ENCODE data around the gene DBNDD1.

Gene DBNDD1

DNA sequence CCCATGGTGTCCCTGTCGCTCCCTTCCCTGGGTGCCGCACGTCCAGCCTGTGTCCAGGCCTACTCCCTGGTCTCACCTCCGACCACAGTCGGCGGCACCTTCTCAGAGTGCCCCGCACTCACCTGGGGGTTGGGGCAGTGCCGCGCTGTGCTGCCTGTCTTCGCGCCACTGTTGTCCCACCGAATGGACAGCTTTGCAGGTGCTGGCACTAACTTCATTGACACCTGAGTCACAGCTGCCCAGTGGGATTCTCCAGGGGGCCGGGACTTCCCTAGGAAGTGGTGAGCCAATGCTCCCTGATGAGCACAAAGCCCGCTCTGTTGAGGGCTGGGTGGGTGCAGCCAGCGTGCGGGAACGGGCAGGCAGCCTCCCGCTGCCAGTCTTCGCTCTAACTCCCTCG is 24.3 kb upstream of the DBNDD1 start:
- Histone ChIP-seq H3K4me3 (ENCODE audit: severe bottlenecking) (no peak overlapping the region), H3K4me1 (ENCODE audit: insufficient read depth, poor library complexity, severe bottlenecking) (peaks cover 19% of the 10 kb centered on the region), H3K27ac (ENCODE audit: poor library complexity, severe bottlenecking) (peak overlapping the region; percentile 10), H3K27me3 (ENCODE audit: insufficient read depth, poor library complexity, severe bottlenecking) (no peaks in the 10 kb centered on the region), H3K9me3 (ENCODE audit: severe bottlenecking) (no peaks in the 10 kb centered on the region), H3K36me3 (ENCODE audit: low read depth) (peaks cover 18% of the 10 kb centered on the region)
- ATAC-seq (ENCODE audit: low read depth) (no peak), DNase-seq (ENCODE audit: low spot score) (no peak)
- TF ChIP-seq, protein P1, sequence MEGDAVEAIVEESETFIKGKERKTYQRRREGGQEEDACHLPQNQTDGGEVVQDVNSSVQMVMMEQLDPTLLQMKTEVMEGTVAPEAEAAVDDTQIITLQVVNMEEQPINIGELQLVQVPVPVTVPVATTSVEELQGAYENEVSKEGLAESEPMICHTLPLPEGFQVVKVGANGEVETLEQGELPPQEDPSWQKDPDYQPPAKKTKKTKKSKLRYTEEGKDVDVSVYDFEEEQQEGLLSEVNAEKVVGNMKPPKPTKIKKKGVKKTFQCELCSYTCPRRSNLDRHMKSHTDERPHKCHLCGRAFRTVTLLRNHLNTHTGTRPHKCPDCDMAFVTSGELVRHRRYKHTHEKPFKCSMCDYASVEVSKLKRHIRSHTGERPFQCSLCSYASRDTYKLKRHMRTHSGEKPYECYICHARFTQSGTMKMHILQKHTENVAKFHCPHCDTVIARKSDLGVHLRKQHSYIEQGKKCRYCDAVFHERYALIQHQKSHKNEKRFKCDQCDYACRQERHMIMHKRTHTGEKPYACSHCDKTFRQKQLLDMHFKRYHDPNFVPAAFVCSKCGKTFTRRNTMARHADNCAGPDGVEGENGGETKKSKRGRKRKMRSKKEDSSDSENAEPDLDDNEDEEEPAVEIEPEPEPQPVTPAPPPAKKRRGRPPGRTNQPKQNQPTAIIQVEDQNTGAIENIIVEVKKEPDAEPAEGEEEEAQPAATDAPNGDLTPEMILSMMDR (IDR thresholded peaks at IDR 0.05; ENCODE audit: poor library complexity, severe bottlenecking) = no peak

DNA sequence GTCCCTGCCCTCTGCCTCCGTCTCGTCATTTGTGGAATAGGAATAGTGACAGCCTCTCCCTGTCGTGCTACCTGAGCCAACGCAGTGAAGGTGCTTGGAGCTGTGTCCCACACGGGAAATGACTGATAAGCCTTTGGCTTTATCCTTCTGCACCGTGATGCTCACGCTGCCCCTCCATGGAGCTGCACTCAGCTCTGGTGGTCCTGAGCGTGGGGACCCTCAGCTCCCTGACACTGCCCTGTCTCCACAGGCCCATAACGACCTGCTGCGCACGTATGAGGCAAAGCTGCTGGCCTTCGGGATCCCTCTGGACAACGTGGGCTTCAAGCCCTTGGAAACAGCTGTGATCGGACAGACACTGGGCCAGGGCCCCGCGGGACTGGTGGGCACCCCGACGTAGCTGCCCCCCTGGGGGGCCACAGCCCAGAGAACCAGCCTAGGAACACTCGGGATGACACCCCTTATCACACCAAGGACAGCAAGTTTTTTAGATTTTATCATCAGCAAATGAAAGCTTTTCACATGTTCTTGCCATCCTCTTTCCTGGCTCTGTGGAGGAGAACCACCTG is 23.8 kb upstream of the DBNDD1 start:
- no peaks in the 10 kb centered on the region for H3K9me3 ChIP-seq (ENCODE audit: severe bottlenecking)
- H3K4me3 ChIP-seq (ENCODE audit: severe bottlenecking) = no peak overlapping the region
- peaks cover 19% of the 10 kb centered on the region for H3K4me1 ChIP-seq (ENCODE audit: insufficient read depth, poor library complexity, severe bottlenecking)
- peaks cover 23% of the 10 kb centered on the region for H3K36me3 ChIP-seq (ENCODE audit: low read depth)
- DNase-seq (ENCODE audit: low spot score) (no peak), ATAC-seq (ENCODE audit: low read depth) (no peak)
- H3K27ac ChIP-seq (ENCODE audit: poor library complexity, severe bottlenecking) = no peak overlapping the region
- no peaks in the 10 kb centered on the region for H3K27me3 ChIP-seq (ENCODE audit: insufficient read depth, poor library complexity, severe bottlenecking)
- TF ChIP-seq, protein P1 (IDR thresholded peaks at IDR 0.05; ENCODE audit: poor library complexity, severe bottlenecking) = no peak

DNA sequence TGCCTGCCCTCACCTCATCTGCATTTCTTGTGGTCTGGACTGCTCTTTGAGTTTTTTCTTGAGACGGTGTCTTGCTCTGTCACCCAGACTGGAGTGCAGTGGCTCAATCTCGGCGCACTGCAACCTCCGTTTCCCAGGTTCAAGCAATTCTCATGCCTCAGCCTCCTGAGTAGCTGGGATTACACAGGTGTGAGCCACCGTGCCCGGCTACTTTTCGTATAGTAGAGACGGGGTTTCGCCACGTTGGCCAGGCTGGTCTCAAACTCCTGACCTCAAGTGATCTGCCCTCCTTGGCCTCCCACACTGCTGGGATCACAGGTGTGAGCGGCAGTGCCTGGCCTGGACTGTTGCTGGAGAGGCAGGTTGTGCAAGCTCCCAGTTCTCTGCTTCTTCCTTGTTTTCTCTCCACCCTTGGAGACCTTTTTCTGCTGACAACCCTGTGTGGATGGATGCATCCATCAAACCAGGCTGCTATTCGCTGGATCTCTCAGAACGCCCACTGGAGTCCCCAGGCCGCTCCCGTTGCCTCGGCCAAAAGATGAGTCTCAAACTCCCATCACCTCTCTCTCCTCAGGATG is 22.7 kb upstream of the DBNDD1 start:
- TF ChIP-seq, protein P1 (IDR thresholded peaks at IDR 0.05; ENCODE audit: poor library complexity, severe bottlenecking) = no peak
- H3K27ac ChIP-seq (ENCODE audit: poor library complexity, severe bottlenecking) = no peak overlapping the region
- H3K36me3 ChIP-seq (ENCODE audit: low read depth) = peaks cover 30% of the 10 kb centered on the region
- ATAC-seq (ENCODE audit: low read depth) = no peak
- H3K27me3 ChIP-seq (ENCODE audit: insufficient read depth, poor library complexity, severe bottlenecking) = no peaks in the 10 kb centered on the region
- no peak overlapping the region for H3K4me3 ChIP-seq (ENCODE audit: severe bottlenecking)
- no peaks in the 10 kb centered on the region for H3K9me3 ChIP-seq (ENCODE audit: severe bottlenecking)
- no peak for DNase-seq (ENCODE audit: low spot score)
- H3K4me1 ChIP-seq (ENCODE audit: insufficient read depth, poor library complexity, severe bottlenecking) = peaks cover 14% of the 10 kb centered on the region

DNA sequence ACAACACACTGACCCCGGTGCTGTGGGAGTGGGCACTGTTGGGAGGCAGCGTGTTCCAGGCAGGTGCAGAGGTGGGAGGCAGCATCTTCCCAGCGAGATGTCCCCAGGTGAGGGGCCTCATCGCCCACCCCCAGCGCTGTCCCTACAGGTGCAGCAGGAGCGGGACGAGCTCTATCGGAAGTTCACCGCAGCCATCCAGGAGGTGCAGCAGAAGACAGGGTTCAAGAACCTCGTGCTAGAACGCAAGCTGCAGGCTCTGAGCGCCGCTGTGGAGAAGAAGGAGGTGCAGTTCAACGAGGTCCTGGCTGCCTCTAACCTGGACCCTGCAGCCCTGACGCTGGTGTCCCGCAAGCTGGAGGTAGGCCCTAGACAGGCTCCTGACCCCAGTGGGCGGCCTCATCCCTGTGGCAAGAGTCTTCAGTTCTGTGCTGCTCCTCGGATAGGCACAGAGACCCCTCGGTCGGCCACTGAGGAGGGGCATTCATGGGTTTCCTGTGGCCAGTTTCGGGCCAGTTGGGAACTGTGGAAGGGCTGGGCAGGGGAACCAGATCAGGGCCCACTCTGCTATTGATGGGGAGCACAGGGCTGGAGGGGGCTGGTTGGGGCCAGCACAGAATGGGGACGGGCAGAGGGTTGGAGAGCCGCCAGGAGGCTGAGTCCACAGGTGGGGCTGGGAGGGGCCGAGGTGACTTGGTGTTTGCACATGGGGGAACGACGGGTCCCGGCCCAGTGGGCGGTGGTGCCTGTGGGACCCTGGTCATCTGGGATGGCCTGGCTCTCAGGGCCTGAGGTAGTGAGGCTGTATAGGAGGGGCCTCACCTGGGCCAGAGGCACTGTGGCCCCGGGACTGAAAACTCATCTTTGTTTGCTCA is 21.1 kb upstream of the DBNDD1 start:
- no peak for ATAC-seq (ENCODE audit: low read depth)
- H3K4me3 ChIP-seq (ENCODE audit: severe bottlenecking) = no peak overlapping the region
- no peaks in the 10 kb centered on the region for H3K9me3 ChIP-seq (ENCODE audit: severe bottlenecking)
- H3K27ac ChIP-seq (ENCODE audit: poor library complexity, severe bottlenecking) = no peak overlapping the region
- H3K27me3 ChIP-seq (ENCODE audit: insufficient read depth, poor library complexity, severe bottlenecking) = no peaks in the 10 kb centered on the region
- H3K4me1 ChIP-seq (ENCODE audit: insufficient read depth, poor library complexity, severe bottlenecking) = peaks cover 12% of the 10 kb centered on the region
- peaks cover 46% of the 10 kb centered on the region for H3K36me3 ChIP-seq (ENCODE audit: low read depth)
- no peak for DNase-seq (ENCODE audit: low spot score)
- TF ChIP-seq, protein P1 (IDR thresholded peaks at IDR 0.05; ENCODE audit: poor library complexity, severe bottlenecking) = no peak

All from RWPE2 (cell line).